Esophagus muscularis mucosa (tissue), 4 donors: Measurements from ENCODE around the gene NEMF.

ENCODE experiments used
- EP300 ChIP-seq: sonication (generic); formaldehyde crosslinking; IDR thresholded peaks from one replicate; pipeline ENCODE4 v1.6.1; 2017; ENCODE audit warnings: antibody characterized with exemption
- POLR2A ChIP-seq: fragments of 450-650 bp; IDR thresholded peaks from one replicate; pipeline ENCODE4 v1.6.1; 2017; ENCODE audit warnings: antibody characterized with exemption, moderate library complexity, mild to moderate bottlenecking, low read depth
- POLR2AphosphoS5 ChIP-seq, 2 donors: sonication (generic); formaldehyde crosslinking; IDR thresholded peaks; one replicate each; pipeline ENCODE4 v1.6.1; 2017; ENCODE audit warnings: antibody characterized with exemption in 2 of 2
- TF ChIP-seq, protein P1 (sequence below), 3 experiments: fragments of 200-600 bp in 2 of 3; fragments of 450-650 bp in 1 of 3; sonication (generic) in 2 of 3; IDR thresholded peaks; one replicate each; pipeline ENCODE4 v1.5.1; 2017 to 2019; ENCODE audit warnings: antibody characterized with exemption in 3 of 3, mild to moderate bottlenecking in 2 of 3, moderate library complexity in 1 of 3

DNA sequence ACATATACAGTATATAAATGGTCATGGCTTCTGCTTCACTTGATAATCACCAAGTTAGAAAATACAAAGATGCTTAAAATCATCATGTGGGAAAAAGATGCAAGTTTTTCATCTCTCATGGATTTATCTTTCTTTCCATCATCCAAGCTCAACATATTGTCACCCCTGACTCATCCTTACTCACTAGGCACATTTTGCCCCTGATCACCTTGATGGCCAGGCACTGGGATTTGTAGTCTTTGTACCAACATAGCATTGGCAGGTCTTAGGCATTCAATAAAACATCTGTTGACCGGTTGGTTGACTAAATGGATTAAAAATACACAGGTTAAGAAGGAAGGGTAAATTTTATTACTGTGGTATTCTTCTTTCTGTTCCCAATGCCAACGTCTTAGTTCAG, 56.6 kb downstream of the NEMF start:
- TF ChIP-seq, protein P1, sequence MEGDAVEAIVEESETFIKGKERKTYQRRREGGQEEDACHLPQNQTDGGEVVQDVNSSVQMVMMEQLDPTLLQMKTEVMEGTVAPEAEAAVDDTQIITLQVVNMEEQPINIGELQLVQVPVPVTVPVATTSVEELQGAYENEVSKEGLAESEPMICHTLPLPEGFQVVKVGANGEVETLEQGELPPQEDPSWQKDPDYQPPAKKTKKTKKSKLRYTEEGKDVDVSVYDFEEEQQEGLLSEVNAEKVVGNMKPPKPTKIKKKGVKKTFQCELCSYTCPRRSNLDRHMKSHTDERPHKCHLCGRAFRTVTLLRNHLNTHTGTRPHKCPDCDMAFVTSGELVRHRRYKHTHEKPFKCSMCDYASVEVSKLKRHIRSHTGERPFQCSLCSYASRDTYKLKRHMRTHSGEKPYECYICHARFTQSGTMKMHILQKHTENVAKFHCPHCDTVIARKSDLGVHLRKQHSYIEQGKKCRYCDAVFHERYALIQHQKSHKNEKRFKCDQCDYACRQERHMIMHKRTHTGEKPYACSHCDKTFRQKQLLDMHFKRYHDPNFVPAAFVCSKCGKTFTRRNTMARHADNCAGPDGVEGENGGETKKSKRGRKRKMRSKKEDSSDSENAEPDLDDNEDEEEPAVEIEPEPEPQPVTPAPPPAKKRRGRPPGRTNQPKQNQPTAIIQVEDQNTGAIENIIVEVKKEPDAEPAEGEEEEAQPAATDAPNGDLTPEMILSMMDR (IDR thresholded peaks at IDR 0.05): no peak
- no peak for TF ChIP-seq EP300
- TF ChIP-seq POLR2AphosphoS5 (IDR thresholded peaks at IDR 0.05): no peak
- TF ChIP-seq POLR2A: no peak
